ENCODE measurements around the gene C3.

DNA sequence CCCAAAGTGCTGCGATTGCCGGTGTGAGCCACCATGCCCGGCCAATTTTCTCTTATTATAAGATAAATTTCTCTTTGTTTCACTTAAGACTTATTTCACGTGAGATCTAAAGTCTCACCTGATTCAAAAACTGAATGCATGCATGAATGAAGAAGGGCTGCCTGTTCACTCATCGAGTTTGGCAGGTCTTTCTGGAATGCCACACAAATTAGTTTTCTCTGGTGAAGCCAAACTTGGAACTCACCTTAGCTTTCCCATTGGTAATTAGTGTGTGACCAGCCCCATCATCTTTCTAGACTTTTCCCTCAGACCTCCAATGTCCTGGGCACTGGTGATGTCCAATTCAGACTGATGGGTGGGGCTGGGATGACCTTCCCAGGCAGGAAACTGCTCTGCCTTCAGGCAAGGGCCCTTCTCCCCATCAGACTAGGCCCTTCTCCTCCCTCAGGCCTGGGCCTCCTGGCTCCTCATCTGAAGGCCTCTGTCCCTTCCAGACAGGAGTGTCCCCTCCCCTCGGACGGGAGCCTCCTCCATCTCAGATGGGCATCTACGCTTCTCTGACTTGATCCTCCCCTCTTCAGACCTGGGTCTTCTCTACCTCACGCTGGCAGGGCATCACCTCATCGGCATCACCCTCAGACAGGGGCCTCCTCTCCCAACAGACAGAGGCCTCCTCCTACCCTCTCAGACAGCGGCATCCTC lies 14.4 kb downstream of the C3 start:
- TF ChIP-seq, protein P1, sequence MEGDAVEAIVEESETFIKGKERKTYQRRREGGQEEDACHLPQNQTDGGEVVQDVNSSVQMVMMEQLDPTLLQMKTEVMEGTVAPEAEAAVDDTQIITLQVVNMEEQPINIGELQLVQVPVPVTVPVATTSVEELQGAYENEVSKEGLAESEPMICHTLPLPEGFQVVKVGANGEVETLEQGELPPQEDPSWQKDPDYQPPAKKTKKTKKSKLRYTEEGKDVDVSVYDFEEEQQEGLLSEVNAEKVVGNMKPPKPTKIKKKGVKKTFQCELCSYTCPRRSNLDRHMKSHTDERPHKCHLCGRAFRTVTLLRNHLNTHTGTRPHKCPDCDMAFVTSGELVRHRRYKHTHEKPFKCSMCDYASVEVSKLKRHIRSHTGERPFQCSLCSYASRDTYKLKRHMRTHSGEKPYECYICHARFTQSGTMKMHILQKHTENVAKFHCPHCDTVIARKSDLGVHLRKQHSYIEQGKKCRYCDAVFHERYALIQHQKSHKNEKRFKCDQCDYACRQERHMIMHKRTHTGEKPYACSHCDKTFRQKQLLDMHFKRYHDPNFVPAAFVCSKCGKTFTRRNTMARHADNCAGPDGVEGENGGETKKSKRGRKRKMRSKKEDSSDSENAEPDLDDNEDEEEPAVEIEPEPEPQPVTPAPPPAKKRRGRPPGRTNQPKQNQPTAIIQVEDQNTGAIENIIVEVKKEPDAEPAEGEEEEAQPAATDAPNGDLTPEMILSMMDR (IDR thresholded peaks at IDR 0.05): no peak
- no peak for TF ChIP-seq ZFX (IDR thresholded peaks at IDR 0.05; ENCODE audit: borderline replicate concordance)

Measured in 22Rv1 (cell line).